IMR-90 (cell line): ENCODE results near the gene GMCL2. TPM values are rescaled to one million over a fixed set of nuclear protein-coding genes. Genes with fewer than 3 reads are reported as not detected.

Experiments used
- ATAC-seq: fragments of 200-7000 bp; cut with Tn5 transposase; 2 replicates; pipeline ENCODE4 v1.9.1; 2020; ENCODE audit warnings: low read depth, mild to moderate bottlenecking, moderate library complexity
- BruUV-seq: library from RNA; stranded (reverse); fragments of 400-500 nt; replicated peaks from 2 replicates; lab custom pipeline; 2021; lab: Mats Ljungman, UMichigan
- CTCF ChIA-PET: fragments of 300-600 bp; formaldehyde crosslinking; extraction: SDS; loops from one replicate; lab custom pipeline; 2021; ENCODE audit warnings: antibody characterized with exemption; lab: Yijun Ruan, JAX
- POLR2A ChIA-PET: fragments of 300-600 bp; sonication (Branson Sonifier 250); formaldehyde crosslinking; loops from one replicate; lab custom pipeline; 2022; ENCODE audit warnings: antibody characterized with exemption; ENCODE audit not compliant: unreplicated experiment; lab: Charles Lee
- DNase-seq: peaks from one replicate; pipeline ENCODE4 v3.0.0; 2013
- H2AFZ ChIP-seq: replicated peaks from 2 replicates; pipeline ENCODE3; 2013; ENCODE audit warnings: low read length, mild to moderate bottlenecking; ENCODE audit not compliant: poor library complexity
- H2AK5ac ChIP-seq: 2 replicates; pipeline ENCODE4 v1.6.1; 2013; ENCODE audit warnings: low read depth, low read length, inconsistent platforms
- H2AK9ac ChIP-seq: replicated peaks from 2 replicates; pipeline ENCODE3; 2013; ENCODE audit warnings: mild to moderate bottlenecking, low read depth, low read length, moderate library complexity; ENCODE audit not compliant: poor library complexity
- H2BK120ac ChIP-seq: 2 replicates; pipeline ENCODE4 v1.6.1; 2013; ENCODE audit warnings: low read depth, low read length, inconsistent platforms
- H2BK15ac ChIP-seq: 3 replicates; pipeline ENCODE4 v1.6.1; 2013; ENCODE audit warnings: low read depth, low read length, inconsistent platforms
- H2BK20ac ChIP-seq: 2 replicates; pipeline ENCODE4 v1.6.1; 2013; ENCODE audit warnings: low read depth, mild to moderate bottlenecking, inconsistent platforms, low read length, moderate library complexity
- H2BK5ac ChIP-seq: 2 replicates; pipeline ENCODE4 v1.6.1; 2013; ENCODE audit warnings: mild to moderate bottlenecking, low read depth, low read length, inconsistent platforms; ENCODE audit not compliant: poor library complexity, severe bottlenecking
- H3K14ac ChIP-seq: replicated peaks from 2 replicates; pipeline ENCODE4 v1.6.1; 2013; ENCODE audit warnings: low read depth, low read length, inconsistent platforms
- H3K18ac ChIP-seq: 2 replicates; pipeline ENCODE4 v1.6.1; 2013; ENCODE audit warnings: low read depth, low read length, control low read depth
- H3K23ac ChIP-seq: 2 replicates; pipeline ENCODE4 v1.6.1; 2013; ENCODE audit warnings: low read depth, low read length, inconsistent platforms
- H3K27ac ChIP-seq: 2 replicates; pipeline ENCODE4 v1.5.1; 2013; ENCODE audit warnings: mild to moderate bottlenecking, control low read depth, low read length; ENCODE audit not compliant: insufficient read depth
- H3K27me3 ChIP-seq: 2 replicates; pipeline ENCODE4 v1.6.1; 2013; ENCODE audit warnings: low read length; ENCODE audit not compliant: control insufficient read depth, insufficient read depth
- H3K36me3 ChIP-seq: 2 replicates; pipeline ENCODE4 v1.6.1; 2013; ENCODE audit warnings: low read length, mixed read lengths; ENCODE audit not compliant: control insufficient read depth, insufficient read depth
- H3K4ac ChIP-seq: 2 replicates; pipeline ENCODE4 v1.6.1; 2013; ENCODE audit warnings: low read depth, low read length, inconsistent platforms
- H3K4me1 ChIP-seq: 2 replicates; pipeline ENCODE4 v1.6.1; 2013; ENCODE audit warnings: low read length, mixed read lengths; ENCODE audit not compliant: control insufficient read depth, insufficient read depth
- H3K4me2 ChIP-seq: 2 replicates; pipeline ENCODE4 v1.6.1; 2013; ENCODE audit warnings: low read depth, mild to moderate bottlenecking, control low read depth, low read length, moderate library complexity
- H3K4me3 ChIP-seq: 2 replicates; pipeline ENCODE4 v1.5.1; 2013; ENCODE audit warnings: low read depth, mild to moderate bottlenecking, control low read depth, low read length, moderate library complexity; ENCODE audit not compliant: insufficient read depth
- H3K56ac ChIP-seq: 2 replicates; pipeline ENCODE4 v1.6.1; 2013; ENCODE audit warnings: low read length, inconsistent platforms; ENCODE audit not compliant: insufficient read depth; ENCODE audit errors: extremely low read depth
- H3K79me1 ChIP-seq, 2 experiments: 2 replicates each; pipeline ENCODE4 v1.6.1; 2013; ENCODE audit warnings: low read length in 2 of 2, inconsistent platforms in 1 of 2, low read depth in 1 of 2
- H3K9ac ChIP-seq: 2 replicates; pipeline ENCODE4 v1.6.1; 2013; ENCODE audit warnings: low read depth, low read length, control low read depth
- H3K9me1 ChIP-seq: 2 replicates; pipeline ENCODE4 v1.6.1; 2013; ENCODE audit warnings: low read length, inconsistent platforms; ENCODE audit not compliant: insufficient read depth
- H3K9me3 ChIP-seq: 2 replicates; pipeline ENCODE4 v1.6.1; 2013; ENCODE audit warnings: low read length; ENCODE audit not compliant: control insufficient read depth, insufficient read depth
- H4K20me1 ChIP-seq: 2 replicates; pipeline ENCODE4 v1.6.1; 2013; ENCODE audit warnings: low read length, inconsistent platforms; ENCODE audit not compliant: insufficient read depth
- H4K5ac ChIP-seq: 2 replicates; pipeline ENCODE4 v1.6.1; 2013; ENCODE audit warnings: mild to moderate bottlenecking, low read depth, low read length, control low read depth
- H4K8ac ChIP-seq, 2 experiments: 2 replicates each; pipeline ENCODE4 v1.6.1; 2013; ENCODE audit warnings: low read depth in 2 of 2, low read length in 2 of 2, control low read depth in 1 of 2, inconsistent platforms in 1 of 2
- H4K91ac ChIP-seq: 2 replicates; pipeline ENCODE4 v1.6.1; 2013; ENCODE audit warnings: low read depth, low read length, inconsistent platforms; ENCODE audit not compliant: insufficient read depth
- BHLHE40 ChIP-seq: fragments of 150-350 bp; IDR thresholded peaks from 2 replicates; pipeline ENCODE4 v1.6.1; 2016; ENCODE audit warnings: mild to moderate bottlenecking, low read depth, low read length
- FOS ChIP-seq: fragments of 150-350 bp; IDR thresholded peaks from 2 replicates; pipeline ENCODE4 v1.6.1; 2016; ENCODE audit warnings: low read depth, low read length
- MAZ ChIP-seq: IDR thresholded peaks from 2 replicates; pipeline ENCODE4 v1.6.1; 2012; ENCODE audit warnings: low read depth, mild to moderate bottlenecking, low read length, improper control_type of control experiment, moderate library complexity, borderline replicate concordance
- MXI1 ChIP-seq: IDR thresholded peaks from 2 replicates; pipeline ENCODE4 v1.6.1; 2012; ENCODE audit warnings: low read depth, mild to moderate bottlenecking, low read length, moderate library complexity, borderline replicate concordance
- NFE2L2 ChIP-seq: fragments of 150-350 bp; IDR thresholded peaks from 2 replicates; pipeline ENCODE4 v1.6.1; 2016; ENCODE audit warnings: low read depth, mild to moderate bottlenecking, low read length
- POLR2A ChIP-seq: IDR thresholded peaks from 2 replicates; pipeline ENCODE4 v1.6.1; 2012; ENCODE audit warnings: mild to moderate bottlenecking, low read depth, low read length
- WGBS, 2 experiments: methylation state at CpG; one replicate each; pipeline versions ENCODE4 v1.1.5 to v1.1.7; 2013; ENCODE audit warnings: missing lambda C conversion rate in 2 of 2; ENCODE audit not compliant: insufficient read length in 1 of 2; ENCODE audit errors: extremely low coverage in 2 of 2; 5-methylcytosine and 5-hydroxymethylcytosine counted together
- dilution Hi-C: fragments of 300-500 bp; cut with HindIII; formaldehyde crosslinking; loops from one replicate; pipeline ENCODE4 v1.14.3; 2018; ENCODE audit warnings: low sequenced_read_pairs; ENCODE audit not compliant: unreplicated experiment
- in situ Hi-C: fragments of 300-500 bp; cut with MboI; formaldehyde crosslinking; loops from 3 replicates; pipeline ENCODE4 v1.14.3; 2019; ENCODE audit warnings: low sequenced_read_pairs, inconsistent platforms, mixed read lengths
- intact Hi-C: fragments of 100-400 bp; cut with micrococcal nuclease; formaldehyde crosslinking; loops from 2 replicates; pipeline ENCODE4 v1.10.0; 2022
- polyA plus RNA-seq, 3 experiments: library from polyadenylated mRNA; depleted of rRNA; stranded (reverse); fragments of >200 nt; gene quantifications; 2 replicates each; pipeline ENCODE4 v1.2.3, GENCODE V29; 2012; ENCODE audit warnings: low replicate concordance in 1 of 3
- total RNA-seq: library from RNA; depleted of rRNA; stranded (reverse); fragments of >200 nt; gene quantifications from 2 replicates; pipeline ENCODE4 v1.2.3, GENCODE V29; 2012
- TF ChIP-seq, protein P1 (sequence below): fragments of 150-350 bp; IDR thresholded peaks from 2 replicates; pipeline ENCODE4 v1.6.1; 2016; ENCODE audit warnings: low read depth, mild to moderate bottlenecking, low read length, moderate library complexity, borderline replicate concordance

Gene GMCL2
- total and polyA plus RNA-seq, 2 of the 4 experiments (the other 2 are of a cell fraction): not detected

DNA sequence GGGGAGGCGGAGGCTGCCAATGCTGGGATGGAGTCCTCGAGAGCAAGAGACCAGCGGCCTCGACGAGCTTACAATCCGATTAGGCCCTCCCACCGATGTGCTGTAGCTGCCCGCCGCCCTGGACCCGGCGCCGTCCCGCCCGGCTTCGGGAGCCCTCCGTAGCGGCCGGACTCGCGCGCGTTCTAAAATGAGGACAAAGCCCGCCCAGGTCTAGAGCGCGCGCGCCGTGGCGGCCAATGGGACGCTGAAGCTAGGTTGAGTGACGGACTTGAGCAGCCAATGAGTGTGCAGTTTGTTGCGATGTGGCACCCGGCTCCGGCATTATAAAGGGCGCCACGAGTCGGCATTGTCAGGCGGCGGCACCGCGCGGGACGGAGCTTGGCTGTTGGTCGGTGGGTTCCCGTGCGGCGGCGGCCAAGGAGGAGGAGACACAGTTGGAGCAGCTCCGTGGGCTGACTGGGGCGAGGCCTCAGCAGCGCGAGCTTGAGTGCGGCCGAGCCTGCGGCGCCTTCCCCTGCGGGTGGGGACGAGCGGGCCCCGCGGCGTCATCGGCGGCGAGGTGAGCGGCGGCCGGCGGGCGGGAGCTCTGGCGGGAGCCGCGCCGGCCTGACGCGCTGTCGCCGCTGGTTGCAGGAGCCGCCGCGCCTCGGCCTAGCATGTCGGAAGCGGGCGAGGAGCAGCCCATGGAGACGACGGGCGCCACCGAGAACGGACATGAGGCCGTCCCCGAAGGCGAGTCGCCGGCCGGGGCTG lies 17.2 kb upstream of the GMCL2 start, which contains the start of gene HNRNPAB:
TSS of gene HNRNPAB (plus strand) at position 352 of the 753 bp plus-strand sequence. CDS start at position 657, 305 bp downstream.
- TSS peak; percentile 75 for BruUV-seq
- POLR2A ChIA-PET: no interaction called here
- Histone ChIP-seq H3K27ac (peak within 1 kb of the TSS; percentile 54; the same call in 1 of the 2 replicates), H3K18ac (no peak within 1 kb of the TSS), H4K8ac (peak within 1 kb of the TSS; percentile 54 to 80; a peak in 2 of 4 replicates), H3K4me2 (peak within 1 kb of the TSS; percentile 84), H4K91ac (peak within 1 kb of the TSS; percentile 58; the same call in 1 of the 2 replicates), H3K27me3 (no peaks in the 10 kb centered on the region), H3K79me1 (peaks cover 9 to 44% of the 10 kb centered on the region in 2 experiments; a peak in 3 of 4 replicates), H3K9me1 (peaks cover 23% of the 10 kb centered on the region), H2AK5ac (peak within 1 kb of the TSS; percentile 75), H4K20me1 (peaks cover 41% of the 10 kb centered on the region), H3K23ac (peak within 1 kb of the TSS; percentile 84), H3K4ac (peak within 1 kb of the TSS; percentile 79), H2BK120ac (0 out of 2 replicates have a peak within 1 kb of the TSS, but pooled peaks have one; percentile 20), H3K4me1 (peaks cover 11% of the 10 kb centered on the region), H2AK9ac (peak within 1 kb of the TSS; percentile 99), H3K9me3 (no peaks in the 10 kb centered on the region), H2BK5ac (peak within 1 kb of the TSS; percentile 38), H3K9ac (peak within 1 kb of the TSS; percentile 77), H2AFZ (peak within 1 kb of the TSS; percentile 96), H3K4me3 (peak within 1 kb of the TSS; percentile 70), H2BK20ac (no peak within 1 kb of the TSS), H4K5ac (no peak within 1 kb of the TSS), H3K36me3 (peaks cover 31% of the 10 kb centered on the region), H3K14ac (peak within 1 kb of the TSS; percentile 91), H2BK15ac (no peak within 1 kb of the TSS), H3K56ac (peak within 1 kb of the TSS; percentile 45; the same call in 1 of the 2 replicates)
- CTCF ChIA-PET: interaction anchor here (1.3 kb wide), 1 partner anchor 129 kb away, joined by 5 read pairs; no protein-coding TSS in a partner anchor
- dilution Hi-C loops: no loop called here
- peak; percentile 96 for DNase-seq
- 0% methylated on average over 32 of the region's 96 CpGs; no CpG with 5 or more reads in 1 of the 2 experiments for WGBS, 2 experiments
- in situ Hi-C loops: no loop called here
- peak; percentile 79 for ATAC-seq
- TF ChIP-seq MXI1: peak; percentile 91
- peak; percentile 42; the same call in 1 of the 2 replicates for TF ChIP-seq MAZ
- TF ChIP-seq NFE2L2: no peak; the same call in 1 of the 2 replicates
- TF ChIP-seq, protein P1, sequence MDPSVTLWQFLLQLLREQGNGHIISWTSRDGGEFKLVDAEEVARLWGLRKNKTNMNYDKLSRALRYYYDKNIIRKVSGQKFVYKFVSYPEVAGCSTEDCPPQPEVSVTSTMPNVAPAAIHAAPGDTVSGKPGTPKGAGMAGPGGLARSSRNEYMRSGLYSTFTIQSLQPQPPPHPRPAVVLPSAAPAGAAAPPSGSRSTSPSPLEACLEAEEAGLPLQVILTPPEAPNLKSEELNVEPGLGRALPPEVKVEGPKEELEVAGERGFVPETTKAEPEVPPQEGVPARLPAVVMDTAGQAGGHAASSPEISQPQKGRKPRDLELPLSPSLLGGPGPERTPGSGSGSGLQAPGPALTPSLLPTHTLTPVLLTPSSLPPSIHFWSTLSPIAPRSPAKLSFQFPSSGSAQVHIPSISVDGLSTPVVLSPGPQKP: no peak
- TF ChIP-seq BHLHE40: peak; percentile 48
- peak; percentile 100 for TF ChIP-seq POLR2A
- TF ChIP-seq FOS: peak; percentile 73
- intact Hi-C loops: loop anchor here (1.0 kb wide), 1 partner anchor 28 kb away; the partner anchor contains the start of gene PHYKPL
